ENCODE results near the gene SYCP2L.

Gene SYCP2L

GRCh38 chr6:11013721-11014070 lies 126.8 kb downstream of the SYCP2L start:
- no peak for FAIRE-seq
- no peak for DNase-seq (ENCODE audit: insufficient read length)
- TF ChIP-seq POLR2A (IDR thresholded peaks at IDR 0.05; ENCODE audit: low read depth, low read length) (no peak), TAF1 (IDR thresholded peaks at IDR 0.05; ENCODE audit: borderline replicate concordance, low read depth, low read length) (no peak), POLR2AphosphoS5 (IDR thresholded peaks at IDR 0.05; ENCODE audit: low read depth, low read length) (no peak)

DNA sequence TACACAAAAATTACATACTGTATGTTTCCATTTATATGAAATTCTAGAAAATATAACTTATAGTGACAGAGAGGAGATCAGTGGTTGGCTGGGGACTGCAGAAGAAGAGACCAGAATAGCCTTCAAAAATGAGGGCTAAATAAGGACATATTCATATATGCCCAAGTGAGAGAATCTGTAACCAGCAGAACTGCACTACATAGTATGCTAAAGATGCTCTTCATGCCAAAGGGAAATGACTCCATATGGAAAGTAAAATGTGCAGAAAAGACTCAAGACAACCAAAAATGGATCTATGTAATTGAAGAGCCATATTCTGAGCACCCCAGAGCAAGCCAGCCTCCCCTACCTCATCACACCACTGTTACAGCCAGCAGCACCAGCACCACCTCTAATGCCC lies 128.2 kb downstream of the SYCP2L start:
- DNase-seq (ENCODE audit: insufficient read length) (no peak), FAIRE-seq (no peak)
- TF ChIP-seq POLR2A (IDR thresholded peaks at IDR 0.05; ENCODE audit: low read depth, low read length) (no peak), TAF1 (IDR thresholded peaks at IDR 0.05; ENCODE audit: borderline replicate concordance, low read depth, low read length) (no peak), POLR2AphosphoS5 (IDR thresholded peaks at IDR 0.05; ENCODE audit: low read depth, low read length) (no peak)

GRCh38 chr6:11016452-11016851 lies 129.6 kb downstream of the SYCP2L start:
- TF ChIP-seq POLR2A (IDR thresholded peaks at IDR 0.05; ENCODE audit: low read depth, low read length), result no peak
- no peak for TF ChIP-seq TAF1 (IDR thresholded peaks at IDR 0.05; ENCODE audit: borderline replicate concordance, low read depth, low read length)
- no peak for TF ChIP-seq POLR2AphosphoS5 (IDR thresholded peaks at IDR 0.05; ENCODE audit: low read depth, low read length)
- no peak for FAIRE-seq

DNA sequence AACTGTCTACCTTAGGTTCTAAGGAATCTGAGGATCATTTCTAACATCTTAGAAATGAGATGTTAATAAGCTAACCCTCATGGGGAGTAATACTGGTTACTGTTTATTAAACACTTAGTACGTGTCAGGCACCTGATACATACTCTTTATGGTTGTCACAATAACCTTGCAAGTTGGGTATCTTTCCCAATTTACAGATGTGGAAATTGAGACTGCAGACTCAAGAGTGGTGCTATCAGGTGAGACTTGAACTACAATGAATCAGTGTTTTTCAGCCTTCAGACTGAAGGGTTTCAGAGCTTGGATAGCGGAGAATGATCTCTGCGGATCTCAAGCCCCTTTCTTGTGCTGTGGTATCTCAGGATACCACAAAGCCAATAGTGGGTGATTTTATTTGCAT lies 130.2 kb downstream of the SYCP2L start:
- TF ChIP-seq TAF1 (IDR thresholded peaks at IDR 0.05; ENCODE audit: borderline replicate concordance, low read depth, low read length), result no peak
- TF ChIP-seq POLR2A (IDR thresholded peaks at IDR 0.05; ENCODE audit: low read depth, low read length), result no peak
- TF ChIP-seq POLR2AphosphoS5 (IDR thresholded peaks at IDR 0.05; ENCODE audit: low read depth, low read length), result no peak
- DNase-seq (ENCODE audit: insufficient read length) (no peak), FAIRE-seq (no peak)

More at GRCh38 chr6:11016452-11016851, 129.6 kb downstream of the SYCP2L start:
- DNase-seq (ENCODE audit: insufficient read length), result no peak

- DNase-seq (ENCODE audit: insufficient read length) (no peak), FAIRE-seq (no peak)
- TF ChIP-seq POLR2A (IDR thresholded peaks at IDR 0.05; ENCODE audit: low read depth, low read length), result no peak
- no peak for TF ChIP-seq TAF1 (IDR thresholded peaks at IDR 0.05; ENCODE audit: borderline replicate concordance, low read depth, low read length)
- TF ChIP-seq POLR2AphosphoS5 (IDR thresholded peaks at IDR 0.05; ENCODE audit: low read depth, low read length), result no peak
Measured at GRCh38 chr6:11018225-11018624, 131.4 kb downstream of the SYCP2L start.

DNA sequence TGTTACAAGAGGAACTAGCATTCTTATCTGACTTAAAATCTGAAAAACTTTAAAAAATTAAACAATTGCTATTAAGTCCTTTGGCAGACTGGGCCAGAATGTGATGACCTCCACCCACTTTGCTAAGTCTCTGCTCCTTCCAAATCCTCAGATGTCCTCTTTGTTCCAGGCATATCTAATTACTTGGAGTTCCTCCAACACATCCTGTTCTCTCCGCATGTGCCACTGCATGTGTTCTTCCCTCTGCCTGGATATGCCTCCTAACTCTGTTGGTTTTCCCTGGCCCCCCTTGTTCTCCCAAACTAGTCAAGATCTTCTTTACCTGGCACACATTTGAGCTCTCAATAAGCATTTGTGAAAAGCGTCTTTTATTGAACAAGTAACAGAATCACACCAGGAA lies 134.2 kb downstream of the SYCP2L start:
- no peak for FAIRE-seq

DNA sequence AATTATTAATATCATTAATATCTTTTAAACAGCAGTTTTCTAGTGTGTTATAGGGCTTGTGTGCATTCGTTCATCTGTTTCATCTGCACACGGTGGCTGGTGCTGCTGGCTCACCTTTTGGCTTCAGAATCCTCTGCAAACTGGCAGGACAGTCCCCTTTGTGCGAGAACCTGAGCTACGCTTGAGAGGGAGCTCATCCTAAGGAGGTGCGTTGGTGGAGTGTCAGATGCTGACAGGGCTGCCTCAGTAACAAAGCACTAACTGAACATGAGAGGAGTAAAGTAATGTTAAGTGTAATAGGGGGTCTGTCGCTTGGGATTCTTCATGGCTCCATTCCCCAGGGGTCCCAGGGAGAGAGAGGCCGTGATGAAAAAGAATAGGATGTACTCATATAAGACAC lies 134.9 kb downstream of the SYCP2L start:
- TF ChIP-seq POLR2AphosphoS5 (IDR thresholded peaks at IDR 0.05; ENCODE audit: low read depth, low read length), result no peak
- no peak for TF ChIP-seq TAF1 (IDR thresholded peaks at IDR 0.05; ENCODE audit: borderline replicate concordance, low read depth, low read length)
- TF ChIP-seq POLR2A (IDR thresholded peaks at IDR 0.05; ENCODE audit: low read depth, low read length), result no peak
- DNase-seq (ENCODE audit: insufficient read length) (no peak), FAIRE-seq (no peak)

More for the DNA sequence above, 134.2 kb downstream of the SYCP2L start:
- no peak for TF ChIP-seq TAF1 (IDR thresholded peaks at IDR 0.05; ENCODE audit: borderline replicate concordance, low read depth, low read length)
- no peak for TF ChIP-seq POLR2AphosphoS5 (IDR thresholded peaks at IDR 0.05; ENCODE audit: low read depth, low read length)
- no peak for TF ChIP-seq POLR2A (IDR thresholded peaks at IDR 0.05; ENCODE audit: low read depth, low read length)
- DNase-seq (ENCODE audit: insufficient read length), result no peak

GRCh38 chr6:11023032-11023431 lies 136.2 kb downstream of the SYCP2L start:
- no peak for TF ChIP-seq TAF1 (IDR thresholded peaks at IDR 0.05; ENCODE audit: borderline replicate concordance, low read depth, low read length)
- no peak for TF ChIP-seq POLR2A (IDR thresholded peaks at IDR 0.05; ENCODE audit: low read depth, low read length)
- TF ChIP-seq POLR2AphosphoS5 (IDR thresholded peaks at IDR 0.05; ENCODE audit: low read depth, low read length), result no peak
- DNase-seq (ENCODE audit: insufficient read length) (no peak), FAIRE-seq (no peak)

Data from GM12892 (cell line).